ENCODE data around the gene PLCG2.
A peak's percentile ranks its signal among the peaks of the same experiment; 100 is the strongest.

PLCG2 gene

GRCh38 chr16:81882559-81882958 lies 103.5 kb downstream of the PLCG2 start (continued):
- TF ChIP-seq PATZ1 (CRISPR knock-in tag; IDR thresholded peaks at IDR 0.05; ENCODE audit: borderline replicate concordance) (no peak), TSHZ2 (CRISPR knock-in tag; IDR thresholded peaks at IDR 0.05) (no peak), RARB (CRISPR knock-in tag; IDR thresholded peaks at IDR 0.05) (no peak)

GRCh38 chr16:81883235-81883634 lies 104.1 kb downstream of the PLCG2 start:
- TF ChIP-seq POU6F1 (CRISPR knock-in tag; IDR thresholded peaks at IDR 0.05; ENCODE audit: borderline replicate concordance, low read depth) = no peak
- TF ChIP-seq CSRNP3 (CRISPR knock-in tag; IDR thresholded peaks at IDR 0.05) = no peak
- no peak for TF ChIP-seq PPARA (CRISPR knock-in tag; IDR thresholded peaks at IDR 0.05; ENCODE audit: borderline replicate concordance)
- TF ChIP-seq CREB5 (CRISPR knock-in tag; IDR thresholded peaks at IDR 0.05; ENCODE audit: low read depth) = no peak
- no peak for TF ChIP-seq GLIS3 (CRISPR knock-in tag; IDR thresholded peaks at IDR 0.05)
- TF ChIP-seq RARB (CRISPR knock-in tag; IDR thresholded peaks at IDR 0.05) = no peak
- no peak for TF ChIP-seq ISL1 (CRISPR knock-in tag; IDR thresholded peaks at IDR 0.05)
- no peak for TF ChIP-seq ZFP30 (CRISPR knock-in tag; IDR thresholded peaks at IDR 0.05)
- no peak for TF ChIP-seq TCF4 (CRISPR knock-in tag; IDR thresholded peaks at IDR 0.05; ENCODE audit: borderline replicate concordance)
- no peak for TF ChIP-seq ZNF8 (CRISPR knock-in tag; IDR thresholded peaks at IDR 0.05)
- ATAC-seq = no peak

- TF ChIP-seq ISL1 (CRISPR knock-in tag; IDR thresholded peaks at IDR 0.05) = no peak
- no peak for TF ChIP-seq SNAI2 (CRISPR knock-in tag; IDR thresholded peaks at IDR 0.05)
- TF ChIP-seq TOX (CRISPR knock-in tag; IDR thresholded peaks at IDR 0.05; ENCODE audit: borderline replicate concordance) = no peak
- no peak for TF ChIP-seq ESRRG (CRISPR knock-in tag; IDR thresholded peaks at IDR 0.05)
- no peak for TF ChIP-seq TCF4 (CRISPR knock-in tag; IDR thresholded peaks at IDR 0.05; ENCODE audit: borderline replicate concordance)
- no peak for TF ChIP-seq ZFP3 (CRISPR knock-in tag; IDR thresholded peaks at IDR 0.05)
- TF ChIP-seq TSHZ2 (CRISPR knock-in tag; IDR thresholded peaks at IDR 0.05) = no peak
- no peak for TF ChIP-seq ZNF70 (CRISPR knock-in tag; IDR thresholded peaks at IDR 0.05)
- no peak for TF ChIP-seq BACH2 (CRISPR knock-in tag; IDR thresholded peaks at IDR 0.05; ENCODE audit: borderline replicate concordance)
- TF ChIP-seq RARB (CRISPR knock-in tag; IDR thresholded peaks at IDR 0.05) = no peak
- TF ChIP-seq GLIS3 (CRISPR knock-in tag; IDR thresholded peaks at IDR 0.05) = no peak
- no peak for TF ChIP-seq POU6F1 (CRISPR knock-in tag; IDR thresholded peaks at IDR 0.05; ENCODE audit: borderline replicate concordance, low read depth)
- TF ChIP-seq ZNF565 (CRISPR knock-in tag; conservative IDR thresholded peaks at IDR 0.05; ENCODE audit: low read depth) = no peak
- TF ChIP-seq ZNF8 (CRISPR knock-in tag; IDR thresholded peaks at IDR 0.05) = no peak
- ATAC-seq = peak; percentile 86
These were observed 107.0 kb downstream of the PLCG2 start for GRCh38 chr16:81885976-81886586.
